K562 (cell line): ENCODE measurements around the gene STRIP1. TPM values are rescaled to one million over a fixed set of nuclear protein-coding genes. Genes with fewer than 3 reads are reported as not detected.

ENCODE experiments used
- ATAC-seq: fragments of 200-7000 bp; cut with Tn5 transposase; 3 replicates; pipeline ENCODE4 v1.9.1; 2020; ENCODE audit warnings: moderate library complexity
- BruUV-seq: library from RNA; stranded (reverse); fragments of 400-500 nt; replicated peaks from 2 replicates; lab custom pipeline; 2021; lab: Mats Ljungman, UMichigan
- CTCF ChIA-PET: fragments of 300-600 bp; formaldehyde crosslinking; extraction: SDS; loops from one replicate; lab custom pipeline; 2021; ENCODE audit warnings: low intra/inter-chr PET ratio; lab: Yijun Ruan, JAX
- POLR2A ChIA-PET: fragments of 300-600, 350-650 bp; sonication (Branson Sonifier 250); formaldehyde crosslinking; extraction: SDS; loops from one replicate; lab custom pipeline; 2021; ENCODE audit warnings: antibody characterized with exemption, inconsistent platforms; lab: Yijun Ruan, JAX
- DNase-seq, 4 experiments: peaks; one replicate each; pipeline versions ENCODE4 v3.0.0 to v3.0.0-alpha.2; 2011 to 2018; ENCODE audit warnings: low spot score in 3 of 4, mixed read lengths in 3 of 4; ENCODE audit errors: extremely low read depth in 1 of 4
- FAIRE-seq: peaks from 2 replicates; lab custom pipeline; 2011; peaks lifted over from hg19 to GRCh38; lab: Jason Lieb, UNC
- H2AFZ ChIP-seq: 2 replicates; pipeline ENCODE4 v1.6.0; 2011; ENCODE audit warnings: low read depth, low read length, control low read depth, inconsistent platforms
- H3K27ac ChIP-seq: fragments of 200-600 bp; 3 replicates; pipeline ENCODE4 v1.8.0; 2011; ENCODE audit warnings: low read depth, mild to moderate bottlenecking, control low read depth, inconsistent platforms, low read length, moderate library complexity, mixed read lengths; ENCODE audit errors: extremely low read depth
- H3K27me3 ChIP-seq, 2 experiments: fragments of 300-600 bp in 1 of 2; 2 replicates in 1 of 2; 3 replicates in 1 of 2; pipeline versions ENCODE4 v1.6.0 to v1.8.0; 2011; ENCODE audit warnings: inconsistent platforms in 2 of 2, low read length in 2 of 2, mild to moderate bottlenecking in 1 of 2, mixed read lengths in 1 of 2, moderate library complexity in 1 of 2; ENCODE audit not compliant: control insufficient read depth in 2 of 2, insufficient read depth in 2 of 2
- H3K36me3 ChIP-seq: fragments of 300-600 bp; 3 replicates; pipeline ENCODE4 v1.8.0; 2011; ENCODE audit warnings: mild to moderate bottlenecking, low read length, inconsistent platforms; ENCODE audit not compliant: control insufficient read depth, insufficient read depth
- H3K4me1 ChIP-seq, 2 experiments: fragments of 200-600 bp in 1 of 2; replicated peaks in 1 of 2; 2 replicates in 1 of 2; 3 replicates in 1 of 2; pipeline versions ENCODE4 v1.5.1 to v1.8.0; 2011; ENCODE audit warnings: inconsistent platforms in 2 of 2, low read length in 2 of 2, mild to moderate bottlenecking in 1 of 2, mixed read lengths in 1 of 2, moderate library complexity in 1 of 2; ENCODE audit not compliant: control insufficient read depth in 2 of 2, insufficient read depth in 2 of 2
- H3K4me2 ChIP-seq: 2 replicates; pipeline ENCODE4 v1.6.1; 2011; ENCODE audit warnings: low read length, control low read depth, inconsistent platforms, mixed read lengths; ENCODE audit not compliant: insufficient read depth
- H3K4me3 ChIP-seq: fragments of 200-600 bp; sonication (generic), shearing (Covaris generic); 2 replicates; pipeline ENCODE4 v1.5.1; 2016; ENCODE audit warnings: control low read depth, inconsistent platforms
- H3K79me2 ChIP-seq: fragments of 200-600 bp; 3 replicates; pipeline ENCODE4 v1.8.0; 2011; ENCODE audit warnings: low read length, inconsistent platforms; ENCODE audit not compliant: control insufficient read depth, insufficient read depth
- H3K9ac ChIP-seq, 2 experiments: 2 replicates each; pipeline versions ENCODE4 v1.6.0 to v1.6.1; 2011; ENCODE audit warnings: low read depth in 2 of 2, low read length in 2 of 2, control low read depth in 1 of 2, inconsistent platforms in 1 of 2, mild to moderate bottlenecking in 1 of 2, mixed read lengths in 1 of 2; ENCODE audit not compliant: insufficient read depth in 1 of 2
- H3K9me1 ChIP-seq: one replicate; pipeline ENCODE4 v1.6.0; 2011; ENCODE audit warnings: inconsistent platforms, mild to moderate bottlenecking, low read length, moderate library complexity; ENCODE audit not compliant: control insufficient read depth, insufficient read depth
- H3K9me3 ChIP-seq: replicated peaks from 2 replicates; pipeline ENCODE4 v1.5.1; 2011; ENCODE audit warnings: low read depth, low read length, inconsistent platforms; ENCODE audit not compliant: control insufficient read depth, insufficient read depth
- H4K20me1 ChIP-seq: replicated peaks from 2 replicates; pipeline ENCODE4 v1.6.1; 2011; ENCODE audit warnings: low read length, inconsistent platforms, mixed read lengths; ENCODE audit not compliant: control insufficient read depth, insufficient read depth
- CXXC5 ChIP-seq: fragments of 250-450 bp; sonication (Bioruptor Pico); IDR thresholded peaks from 2 replicates; pipeline ENCODE4 v1.8.0; 2022; ENCODE audit warnings: inconsistent platforms, mild to moderate bottlenecking, moderate library complexity
- DIDO1 ChIP-seq: fragments of 450-650 bp; IDR thresholded peaks from 2 replicates; pipeline ENCODE4 v1.6.1; 2016; ENCODE audit warnings: low read depth, missing biosample characterization, missing genetic modification characterization
- ETV1 ChIP-seq: fragments of 450-650 bp; conservative IDR thresholded peaks from 2 replicates; pipeline ENCODE4 v1.6.1; 2016; ENCODE audit warnings: missing genetic modification characterization, control low read depth, low read depth, missing compliant biosample characterization
- HMGN3 ChIP-seq: IDR thresholded peaks from 2 replicates; pipeline ENCODE4 v1.6.1; 2011; ENCODE audit warnings: borderline replicate concordance, low read depth, mild to moderate bottlenecking, mixed read lengths, low read length; ENCODE audit not compliant: insufficient read length; ENCODE audit errors: extremely low read depth
- HSF4 ChIP-seq: fragments of 250-450 bp; sonication (Bioruptor Pico); IDR thresholded peaks from 2 replicates; pipeline ENCODE4 v2.1.2; 2022; ENCODE audit warnings: mild to moderate bottlenecking, moderate library complexity, borderline replicate concordance
- NCOR1 ChIP-seq: fragments of 450-650 bp; IDR thresholded peaks from 2 replicates; pipeline ENCODE4 v1.6.1; 2016; ENCODE audit warnings: mild to moderate bottlenecking, moderate library complexity
- NFXL1 ChIP-seq: fragments of 450-650 bp; formaldehyde crosslinking; IDR thresholded peaks from 2 replicates; pipeline ENCODE4 v1.4.0; 2021; ENCODE audit warnings: mild to moderate bottlenecking
- POLR2H ChIP-seq: IDR thresholded peaks from 2 replicates; pipeline ENCODE4 v1.6.1; 2016; ENCODE audit warnings: missing genetic modification characterization, low read depth, mild to moderate bottlenecking, control low read depth, missing compliant biosample characterization, moderate library complexity
- RBM14 ChIP-seq: fragments of 200-400 bp; formaldehyde crosslinking; IDR thresholded peaks from 2 replicates; pipeline ENCODE4 v1.6.1; 2018; ENCODE audit warnings: low read depth, mild to moderate bottlenecking, low read length, moderate library complexity, borderline replicate concordance; ENCODE audit not compliant: insufficient read depth
- SAFB2 ChIP-seq: fragments of 200-400 bp; formaldehyde crosslinking; IDR thresholded peaks from 2 replicates; pipeline ENCODE4 v1.6.1; 2018; ENCODE audit warnings: borderline replicate concordance, low read length, low read depth, moderate library complexity; ENCODE audit not compliant: severe bottlenecking
- ZNF395 ChIP-seq: fragments of 200-800 bp; sonication (Bioruptor generic); IDR thresholded peaks from 2 replicates; pipeline ENCODE4 v1.6.1; 2017; ENCODE audit warnings: missing genetic modification characterization, missing compliant biosample characterization
- ZNF75A ChIP-seq: fragments of 450-650 bp; formaldehyde crosslinking; IDR thresholded peaks from 2 replicates; pipeline ENCODE4 v1.4.0; 2020; ENCODE audit warnings: mild to moderate bottlenecking
- WGBS: fragments of 100-300 bp; shearing (Covaris generic); methylation state at CpG from one replicate; pipeline ENCODE4 v1.1.6; 2016; ENCODE audit warnings: low coverage, mixed read lengths; ENCODE audit not compliant: insufficient coverage; ENCODE audit errors: missing lambda C conversion rate; 5-methylcytosine and 5-hydroxymethylcytosine counted together
- in situ Hi-C: fragments of 300-500 bp; cut with MboI; formaldehyde crosslinking; loops from 4 replicates; pipeline ENCODE4 v1.15.0; 2018; ENCODE audit warnings: inconsistent platforms, mixed read lengths
- intact Hi-C: fragments of 100-400 bp; cut with micrococcal nuclease; formaldehyde crosslinking; loops from 2 replicates; pipeline ENCODE4 v1.14.2; 2022
- polyA plus RNA-seq, 8 experiments: library from polyadenylated mRNA; depleted of rRNA in 4 of 8; stranded (reverse) in 5 of 8; unstranded in 3 of 8; fragments of >200 nt; fragmentation: Nextera tagmentation in 2 of 8; fragmentation: Illumina TruSeq in 1 of 8; extraction: Ambion mirVana in 2 of 8; extraction: Trizol in 1 of 8; gene quantifications; 2 replicates each; pipeline versions ENCODE4 v1.2.1 to v1.2.3, GENCODE V29; 2011 to 2014; ENCODE audit warnings: inconsistent platforms in 1 of 8, missing spikeins in 1 of 8
- total RNA-seq, 7 experiments: library from RNA; depleted of rRNA in 6 of 7; stranded (reverse); fragments of >200 nt in 6 of 7; fragmentation: Illumina TruSeq in 2 of 7; extraction: Trizol in 2 of 7; gene quantifications; 2 replicates each; pipeline versions ENCODE4 v1.2.1 to v1.2.3, GENCODE V29; 2011 to 2021; ENCODE audit warnings: low replicate concordance in 1 of 7

The STRIP1 gene
- total and polyA plus RNA-seq, 9 of the 15 experiments (the other 6 are each of a cell fraction or from before 2014, with no cell fraction given): 9.9 to 42.3 (median 32.0) TPM

GRCh38 chr1:110007046-110007830, 27.2 kb upstream of the STRIP1 start:
- H3K27me3 ChIP-seq: no peaks in the 10 kb centered on the region
- no peak overlapping the region for H3K27ac ChIP-seq
- H3K79me2 ChIP-seq: peaks cover 46% of the 10 kb centered on the region
- H3K9ac ChIP-seq: no peak overlapping the region
- no peaks in the 10 kb centered on the region for H3K9me3 ChIP-seq
- no peak for DNase-seq
- no peak overlapping the region for H2AFZ ChIP-seq
- no peaks in the 10 kb centered on the region for H3K9me1 ChIP-seq
- WGBS: 76% methylated on average over 4 of the region's 4 CpGs
- no peak for FAIRE-seq
- in situ Hi-C loops: no loop called here
- H3K36me3 ChIP-seq: peaks cover 51% of the 10 kb centered on the region
- no peak overlapping the region for H3K4me2 ChIP-seq
- H3K4me1 ChIP-seq: peaks cover 14 to 35% of the 10 kb centered on the region in 2 experiments
- CTCF ChIA-PET: interaction anchor here (0.7 kb wide), 1 partner anchor 221 kb away, joined by 4 read pairs; no protein-coding TSS in a partner anchor
- TF ChIP-seq RBM14: no peak
- ATAC-seq: no peak
- BruUV-seq: no TSS peak
- no peaks in the 10 kb centered on the region for H4K20me1 ChIP-seq
- H3K4me3 ChIP-seq: no peak overlapping the region
- POLR2A ChIA-PET: interaction anchor here (0.6 to 1.3 kb wide), 6 partner anchors 9 to 27 kb away, joined by 3 to 6 read pairs (median 3); partner anchors contain the start of gene STRIP1
- intact Hi-C loops: no loop called here

- Histone ChIP-seq H3K9me1 (no peaks in the 10 kb centered on the region), H3K4me2 (no peak overlapping the region), H3K9me3 (no peaks in the 10 kb centered on the region), H3K79me2 (peaks cover 35% of the 10 kb centered on the region), H3K27me3 (no peaks in the 10 kb centered on the region), H3K27ac (no peak overlapping the region), H3K4me1 (peaks cover 6 to 16% of the 10 kb centered on the region in 2 experiments; a peak in 4 of 5 replicates), H3K9ac (no peak overlapping the region), H3K36me3 (peaks cover 65% of the 10 kb centered on the region), H2AFZ (no peak overlapping the region), H3K4me3 (no peak overlapping the region), H4K20me1 (no peaks in the 10 kb centered on the region)
- DNase-seq: no peak
- over 99% methylated on average over 7 of the region's 7 CpGs for WGBS
- intact Hi-C loops (no loop called here), in situ Hi-C loops (no loop called here)
- no peak for ATAC-seq
- no TSS peak for BruUV-seq
- FAIRE-seq: no peak
- ChIA-PET POLR2A (interaction anchor here (0.7 to 1.2 kb wide), 2 partner anchors 10 to 1086 kb away, joined by 3 to 4 read pairs; no protein-coding TSS in a partner anchor), CTCF (no interaction called here)
- no peak for TF ChIP-seq ZNF395 (CRISPR knock-in tag)
- no peak for TF ChIP-seq ZNF75A (CRISPR knock-in tag)
- TF ChIP-seq DIDO1: no peak
- TF ChIP-seq NFXL1 (CRISPR knock-in tag): no peak
- TF ChIP-seq HMGN3: no peak
- no peak for TF ChIP-seq SAFB2
- no peak for TF ChIP-seq ETV1 (tag)
- no peak for TF ChIP-seq HSF4 (CRISPR knock-in tag)
- TF ChIP-seq CXXC5 (CRISPR knock-in tag): no peak
- no peak for TF ChIP-seq NCOR1
- TF ChIP-seq POLR2H (tag): no peak
These were observed 25.4 kb upstream of the STRIP1 start for GRCh38 chr1:110008971-110009565.
